K562 (cell line): ENCODE measurements around the gene MRPL54. TPM values are rescaled to one million over a fixed set of nuclear protein-coding genes. Genes with fewer than 3 reads are reported as not detected.
A peak's percentile ranks its signal among the peaks of the same experiment; 100 is the strongest.

Experiments
- ADNP ChIP-seq: fragments of 200-800 bp; sonication (Bioruptor generic); IDR thresholded peaks from 2 replicates; pipeline ENCODE4 v1.6.1; 2016; ENCODE audit warnings: missing genetic modification characterization, missing compliant biosample characterization
- CBFA2T2 ChIP-seq: fragments of 450-650 bp; conservative IDR thresholded peaks from 2 replicates; pipeline ENCODE4 v1.6.1; 2017; ENCODE audit warnings: mild to moderate bottlenecking
- CREB1 ChIP-seq, 2 experiments: sonication (generic) in 1 of 2; formaldehyde crosslinking in 1 of 2; IDR thresholded peaks; 2 replicates each; pipeline versions ENCODE4 v1.6.1 to v1.8.0; 2012 to 2022; ENCODE audit warnings: inconsistent platforms in 1 of 2, mild to moderate bottlenecking in 1 of 2, missing genetic modification reagents in 1 of 2, moderate library complexity in 1 of 2
- EWSR1 ChIP-seq: fragments of 450-650 bp; IDR thresholded peaks from 2 replicates; pipeline ENCODE4 v1.6.1; 2018; ENCODE audit warnings: borderline replicate concordance, mild to moderate bottlenecking, low read depth, moderate library complexity; ENCODE audit not compliant: partially characterized antibody
- FIP1L1 ChIP-seq: fragments of 200-400 bp; formaldehyde crosslinking; IDR thresholded peaks from 2 replicates; pipeline ENCODE4 v1.6.1; 2018; ENCODE audit warnings: mild to moderate bottlenecking, low read depth, low read length; ENCODE audit not compliant: poor library complexity, severe bottlenecking
- FOXO4 ChIP-seq: fragments of 450-650 bp; formaldehyde crosslinking; IDR thresholded peaks from 2 replicates; pipeline ENCODE4 v1.4.0; 2020; ENCODE audit warnings: mild to moderate bottlenecking, moderate library complexity
- HNRNPUL1 ChIP-seq: fragments of 200-400 bp; formaldehyde crosslinking; IDR thresholded peaks from 2 replicates; pipeline ENCODE4 v1.6.1; 2017; ENCODE audit warnings: low read length
- LARP7 ChIP-seq: fragments of 450-650 bp; IDR thresholded peaks from 2 replicates; pipeline ENCODE4 v1.6.1; 2016
- MAZ ChIP-seq, 2 experiments: fragments of 450-650 bp in 1 of 2; sonication (generic) in 1 of 2; formaldehyde crosslinking; IDR thresholded peaks in 1 of 2; conservative IDR thresholded peaks in 1 of 2; 2 replicates each; pipeline versions ENCODE4 v1.4.0 to v1.5.0; 2020; ENCODE audit warnings: mild to moderate bottlenecking in 1 of 2, missing genetic modification reagents in 1 of 2
- MEF2A ChIP-seq: IDR thresholded peaks from 2 replicates; pipeline ENCODE4 v1.6.1; 2011; ENCODE audit warnings: low read depth, mild to moderate bottlenecking, low read length, moderate library complexity; ENCODE audit not compliant: control insufficient read depth
- NFATC3 ChIP-seq: fragments of 450-650 bp; IDR thresholded peaks from 2 replicates; pipeline ENCODE4 v1.6.1; 2017; ENCODE audit warnings: mild to moderate bottlenecking
- NFE2L1 ChIP-seq: fragments of 450-650 bp; IDR thresholded peaks from 2 replicates; pipeline ENCODE4 v1.6.1; 2016; ENCODE audit warnings: missing genetic modification characterization, low read depth, mild to moderate bottlenecking, missing compliant biosample characterization, moderate library complexity, borderline replicate concordance
- RAD51 ChIP-seq: fragments of 450-650 bp; IDR thresholded peaks from 2 replicates; pipeline ENCODE4 v1.7.1; 2016; ENCODE audit warnings: low read depth, mild to moderate bottlenecking, borderline replicate concordance
- SIRT6 ChIP-seq: IDR thresholded peaks from one replicate; pipeline ENCODE4 v1.6.1; 2012; ENCODE audit warnings: low read depth, mild to moderate bottlenecking, control low read depth, inconsistent platforms, low read length, moderate library complexity
- SMARCB1 ChIP-seq: IDR thresholded peaks from 2 replicates; pipeline ENCODE4 v1.6.1; 2011; ENCODE audit warnings: improper control_type of control experiment, low read depth; ENCODE audit not compliant: insufficient read length
- U2AF2 ChIP-seq: fragments of 200-400 bp; formaldehyde crosslinking; optimal IDR thresholded peaks from 2 replicates; pipeline ENCODE3; 2017; ENCODE audit warnings: low read depth, mild to moderate bottlenecking, low read length
- ZNF12 ChIP-seq: sonication (generic); formaldehyde crosslinking; IDR thresholded peaks from 2 replicates; pipeline ENCODE4 v1.4.0; 2020; ENCODE audit warnings: mild to moderate bottlenecking, missing genetic modification reagents
- ZNF224 ChIP-seq: sonication (generic); formaldehyde crosslinking; IDR thresholded peaks from 2 replicates; pipeline ENCODE4 v1.8.0; 2022; ENCODE audit warnings: mild to moderate bottlenecking, missing genetic modification reagents
- ZNF57 ChIP-seq: fragments of 450-650 bp; formaldehyde crosslinking; IDR thresholded peaks from 2 replicates; pipeline ENCODE4 v1.4.0; 2020; ENCODE audit warnings: mild to moderate bottlenecking, moderate library complexity
- polyA plus RNA-seq, 8 experiments: library from polyadenylated mRNA; depleted of rRNA in 4 of 8; stranded (reverse) in 5 of 8; unstranded in 3 of 8; fragments of >200 nt; fragmentation: Nextera tagmentation in 2 of 8; fragmentation: Illumina TruSeq in 1 of 8; extraction: Ambion mirVana in 2 of 8; extraction: Trizol in 1 of 8; gene quantifications; 2 replicates each; pipeline versions ENCODE4 v1.2.1 to v1.2.3, GENCODE V29; 2011 to 2014; ENCODE audit warnings: inconsistent platforms in 1 of 8, missing spikeins in 1 of 8
- total RNA-seq, 7 experiments: library from RNA; depleted of rRNA in 6 of 7; stranded (reverse); fragments of >200 nt in 6 of 7; fragmentation: Illumina TruSeq in 2 of 7; extraction: Trizol in 2 of 7; gene quantifications; 2 replicates each; pipeline versions ENCODE4 v1.2.1 to v1.2.3, GENCODE V29; 2011 to 2021; ENCODE audit warnings: low replicate concordance in 1 of 7
- TF ChIP-seq, protein P1 (sequence below): fragments of 250-450 bp; sonication (Bioruptor Pico); IDR thresholded peaks from 2 replicates; pipeline ENCODE4 v1.5.1; 2021; ENCODE audit warnings: mild to moderate bottlenecking
- TF ChIP-seq, protein P2 (sequence below): fragments of 450-650 bp; conservative IDR thresholded peaks from 2 replicates; pipeline ENCODE4 v1.6.1; 2016; ENCODE audit warnings: missing genetic modification characterization, low read depth, mild to moderate bottlenecking, control low read depth, missing compliant biosample characterization
- TF ChIP-seq, protein P3 (sequence below): fragments of 200-800 bp; sonication (Bioruptor generic); IDR thresholded peaks from 2 replicates; pipeline ENCODE4 v1.6.1; 2017; ENCODE audit warnings: missing genetic modification characterization, missing compliant biosample characterization

MRPL54 gene
- total and polyA plus RNA-seq, 9 of the 15 experiments (the other 6 are each of a cell fraction or from before 2014, with no cell fraction given): 3.5 to 120 (median 56.9) TPM

GRCh38 chr19:3721131-3721886 is 41.2 kb upstream of the MRPL54 start (continued):
- no peak for TF ChIP-seq ZNF224 (CRISPR knock-in tag)
- no peak for TF ChIP-seq NFE2L1 (tag)
- TF ChIP-seq LARP7: no peak
- TF ChIP-seq FIP1L1: peak; percentile 97
- no peak for TF ChIP-seq HNRNPUL1
- TF ChIP-seq RAD51: peak; percentile 42; the same call in 1 of the 2 replicates
- TF ChIP-seq NFATC3: no peak
- peak; percentile 97 to 100 for TF ChIP-seq MAZ (CRISPR knock-in tag; conservative IDR thresholded peaks at IDR 0.05 in 1 of 2, IDR thresholded peaks at IDR 0.05 in 1 of 2)
- no peak for TF ChIP-seq FOXO4 (CRISPR knock-in tag)
- TF ChIP-seq, protein P1, sequence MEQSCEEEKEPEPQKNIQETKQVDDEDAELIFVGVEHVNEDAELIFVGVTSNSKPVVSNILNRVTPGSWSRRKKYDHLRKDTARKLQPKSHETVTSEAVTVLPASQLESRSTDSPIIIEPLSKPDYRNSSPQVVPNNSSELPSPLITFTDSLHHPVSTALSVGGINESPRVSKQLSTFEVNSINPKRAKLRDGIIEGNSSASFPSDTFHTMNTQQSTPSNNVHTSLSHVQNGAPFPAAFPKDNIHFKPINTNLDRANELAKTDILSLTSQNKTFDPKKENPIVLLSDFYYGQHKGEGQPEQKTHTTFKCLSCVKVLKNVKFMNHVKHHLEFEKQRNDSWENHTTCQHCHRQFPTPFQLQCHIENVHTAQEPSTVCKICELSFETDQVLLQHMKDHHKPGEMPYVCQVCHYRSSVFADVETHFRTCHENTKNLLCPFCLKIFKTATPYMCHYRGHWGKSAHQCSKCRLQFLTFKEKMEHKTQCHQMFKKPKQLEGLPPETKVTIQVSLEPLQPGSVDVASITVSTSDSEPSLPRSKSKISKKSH: no peak
- TF ChIP-seq, protein P2, sequence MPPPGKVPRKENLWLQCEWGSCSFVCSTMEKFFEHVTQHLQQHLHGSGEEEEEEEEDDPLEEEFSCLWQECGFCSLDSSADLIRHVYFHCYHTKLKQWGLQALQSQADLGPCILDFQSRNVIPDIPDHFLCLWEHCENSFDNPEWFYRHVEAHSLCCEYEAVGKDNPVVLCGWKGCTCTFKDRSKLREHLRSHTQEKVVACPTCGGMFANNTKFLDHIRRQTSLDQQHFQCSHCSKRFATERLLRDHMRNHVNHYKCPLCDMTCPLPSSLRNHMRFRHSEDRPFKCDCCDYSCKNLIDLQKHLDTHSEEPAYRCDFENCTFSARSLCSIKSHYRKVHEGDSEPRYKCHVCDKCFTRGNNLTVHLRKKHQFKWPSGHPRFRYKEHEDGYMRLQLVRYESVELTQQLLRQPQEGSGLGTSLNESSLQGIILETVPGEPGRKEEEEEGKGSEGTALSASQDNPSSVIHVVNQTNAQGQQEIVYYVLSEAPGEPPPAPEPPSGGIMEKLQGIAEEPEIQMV (tag): no peak
- 0 out of 2 replicates have a peak, but pooled peaks have one; percentile 4 for TF ChIP-seq CBFA2T2
- TF ChIP-seq SIRT6: no peak
- TF ChIP-seq ADNP (tag): peak; percentile 99
- TF ChIP-seq U2AF2: no peak
- TF ChIP-seq CREB1 (IDR thresholded peaks at IDR 0.05): peak; percentile 35; the same call in 1 of the 2 replicates
- TF ChIP-seq CREB1 (CRISPR knock-in tag; IDR thresholded peaks at IDR 0.05): peak; percentile 80
- no peak for TF ChIP-seq ZNF57 (CRISPR knock-in tag)
- no peak for TF ChIP-seq ZNF12
- peak; percentile 28; the same call in 1 of the 2 replicates for TF ChIP-seq MEF2A
- no peak for TF ChIP-seq EWSR1
- TF ChIP-seq, protein P3, sequence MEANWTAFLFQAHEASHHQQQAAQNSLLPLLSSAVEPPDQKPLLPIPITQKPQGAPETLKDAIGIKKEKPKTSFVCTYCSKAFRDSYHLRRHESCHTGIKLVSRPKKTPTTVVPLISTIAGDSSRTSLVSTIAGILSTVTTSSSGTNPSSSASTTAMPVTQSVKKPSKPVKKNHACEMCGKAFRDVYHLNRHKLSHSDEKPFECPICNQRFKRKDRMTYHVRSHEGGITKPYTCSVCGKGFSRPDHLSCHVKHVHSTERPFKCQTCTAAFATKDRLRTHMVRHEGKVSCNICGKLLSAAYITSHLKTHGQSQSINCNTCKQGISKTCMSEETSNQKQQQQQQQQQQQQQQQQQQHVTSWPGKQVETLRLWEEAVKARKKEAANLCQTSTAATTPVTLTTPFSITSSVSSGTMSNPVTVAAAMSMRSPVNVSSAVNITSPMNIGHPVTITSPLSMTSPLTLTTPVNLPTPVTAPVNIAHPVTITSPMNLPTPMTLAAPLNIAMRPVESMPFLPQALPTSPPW (CRISPR knock-in tag): peak; percentile 91
- TF ChIP-seq SMARCB1: no peak
